GM19468 (cell line): Measurements from ENCODE around the gene LXN.

Source experiments
- ATAC-seq: cut with Tn5 transposase; IDR thresholded peaks from one replicate; pipeline ENCODE4 v1.9.1; 2021; ENCODE audit warnings: mild to moderate bottlenecking, moderate library complexity, moderate number of reproducible peaks; ENCODE audit not compliant: unreplicated experiment; ENCODE audit errors: extremely low read depth

LXN gene

GRCh38 chr3:158678687-158679086 is 6.2 kb upstream of the LXN start:
- no peak for ATAC-seq

GRCh38 chr3:158671821-158672214 is 630 bp downstream of the LXN start:
- no peak for ATAC-seq

GRCh38 chr3:158668506-158668905 is 3.9 kb downstream of the LXN start:
- no peak for ATAC-seq

GRCh38 chr3:158666416-158666815 is 6.0 kb downstream of the LXN start:
- ATAC-seq, result no peak

GRCh38 chr3:158663832-158664231 is 8.6 kb downstream of the LXN start:
- no peak for ATAC-seq

- no peak for ATAC-seq
Measured at GRCh38 chr3:158663246-158663645, 9.2 kb downstream of the LXN start.

GRCh38 chr3:158660711-158661110 is 11.7 kb downstream of the LXN start:
- ATAC-seq, result no peak

GRCh38 chr3:158659454-158660237 is 12.8 kb downstream of the LXN start:
- ATAC-seq, result peak; percentile 75

GRCh38 chr3:158658889-158659288 is 13.6 kb downstream of the LXN start:
- ATAC-seq, result no peak

- ATAC-seq, result no peak
Measured at GRCh38 chr3:158652463-158652862, 20.0 kb downstream of the LXN start.

- ATAC-seq, result no peak
Measured at GRCh38 chr3:158651192-158651591, 21.3 kb downstream of the LXN start.

- ATAC-seq, result no peak
Measured at GRCh38 chr3:158649791-158650190, 22.7 kb downstream of the LXN start.

- peak; percentile 97 for ATAC-seq
Measured at GRCh38 chr3:158644345-158644908, 28.0 kb downstream of the LXN start, which contains the start of gene GFM1. Gene GFM1, plus strand, starts transcription at chr3:158644527. Its CDS starts 108 bp downstream, at chr3:158644635.

- ATAC-seq, result no peak
Measured at GRCh38 chr3:158642474-158643210, 29.8 kb downstream of the LXN start.

GRCh38 chr3:158642005-158642404 is 30.4 kb downstream of the LXN start:
- no peak for ATAC-seq

GRCh38 chr3:158640646-158641045 is 31.8 kb downstream of the LXN start:
- no peak for ATAC-seq

GRCh38 chr3:158631981-158632380 is 40.5 kb downstream of the LXN start:
- ATAC-seq, result no peak

- no peak for ATAC-seq
Measured at GRCh38 chr3:158625881-158626280, 46.6 kb downstream of the LXN start.

- ATAC-seq, result no peak
Measured at GRCh38 chr3:158617982-158618875, 54.2 kb downstream of the LXN start.
